ENCODE measurements around the gene LLGL1.

Gene LLGL1

DNA sequence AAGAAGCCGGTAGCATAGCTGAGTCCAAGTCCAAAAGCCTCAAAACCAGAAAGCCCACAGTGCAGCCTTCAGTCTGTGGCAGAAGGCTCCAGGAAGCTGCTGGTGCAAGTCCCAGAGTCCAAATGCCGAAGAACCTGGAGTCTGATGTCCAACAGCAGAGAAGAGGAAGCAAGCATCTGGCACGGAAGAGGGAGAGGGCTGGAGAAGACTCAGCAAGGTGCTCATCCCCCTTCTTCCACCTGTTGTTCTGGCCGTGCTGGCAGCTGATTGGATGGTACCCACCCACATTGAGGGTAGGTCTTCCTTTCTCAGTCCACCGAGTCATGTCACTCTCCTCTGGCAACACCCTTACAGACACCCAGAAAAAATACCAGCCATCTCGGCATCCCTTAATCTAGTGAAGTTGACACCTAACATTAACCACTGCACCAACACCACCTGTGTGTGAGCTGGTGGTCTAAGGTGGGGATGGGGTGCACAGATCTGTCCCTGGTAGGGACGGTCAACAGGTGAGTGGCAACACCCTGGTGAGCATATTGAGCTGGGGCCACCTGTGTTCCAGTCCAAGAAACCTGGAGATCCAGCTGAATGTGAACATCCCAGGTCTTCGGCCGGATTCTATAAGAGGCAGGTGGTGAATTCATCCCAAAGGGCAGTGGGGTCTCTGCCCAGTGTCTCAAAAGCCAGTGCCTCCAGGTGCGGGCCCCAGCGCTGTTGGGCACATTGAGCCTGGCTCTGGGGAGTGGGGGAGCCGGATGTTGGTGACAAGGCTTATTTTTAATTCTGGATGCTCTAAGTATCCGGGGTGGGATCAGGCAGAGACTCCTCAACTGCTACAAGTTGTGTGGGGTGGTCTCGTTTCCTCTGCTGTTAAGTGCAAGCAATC is 44.9 kb downstream of the LLGL1 start:
- DNase-seq (ENCODE audit: low read depth) = no peak

GRCh38 chr17:18277076-18277475 is 51.6 kb downstream of the LLGL1 start:
- no peak for DNase-seq (ENCODE audit: low read depth)

DNA sequence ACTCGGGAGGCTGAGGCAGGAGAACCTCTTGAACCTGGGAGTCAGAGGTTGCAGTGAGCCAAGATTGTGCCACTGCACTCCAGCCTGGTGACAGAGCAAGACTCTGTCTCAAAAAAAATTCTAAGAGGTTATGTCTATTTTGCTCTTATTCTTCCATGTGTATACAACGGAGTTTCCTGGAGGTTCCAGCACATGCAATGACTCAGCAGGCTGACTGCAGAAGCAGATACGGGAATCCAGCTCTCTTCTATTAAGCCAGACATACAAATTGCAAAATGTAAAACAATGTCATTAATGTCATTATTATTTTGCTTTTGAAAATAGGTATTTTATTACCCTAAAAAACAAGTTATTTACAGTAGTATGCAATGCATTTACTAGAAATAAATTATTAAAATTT is 53.4 kb downstream of the LLGL1 start:
- DNase-seq (ENCODE audit: low read depth) = no peak

DNA sequence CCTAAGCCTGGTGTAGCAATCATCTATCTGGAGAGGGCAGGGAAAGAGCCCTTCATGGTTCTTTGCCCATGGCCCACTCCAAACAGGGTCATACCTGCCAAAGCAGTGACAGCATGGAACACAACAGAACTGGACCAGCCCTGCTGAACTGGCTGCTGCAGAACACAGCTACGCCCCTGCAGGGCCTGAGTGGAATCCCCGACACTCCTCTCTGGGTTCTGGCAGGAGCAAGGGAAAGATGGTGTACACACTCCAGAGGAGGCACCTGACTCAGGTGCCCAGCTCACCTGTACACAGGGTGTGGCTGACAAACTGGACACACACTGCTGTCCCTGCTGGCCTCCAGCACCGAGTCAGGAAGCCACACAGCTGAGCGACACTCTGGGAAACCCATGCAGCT is 54.8 kb downstream of the LLGL1 start:
- DNase-seq (ENCODE audit: low read depth) = no peak

DNA sequence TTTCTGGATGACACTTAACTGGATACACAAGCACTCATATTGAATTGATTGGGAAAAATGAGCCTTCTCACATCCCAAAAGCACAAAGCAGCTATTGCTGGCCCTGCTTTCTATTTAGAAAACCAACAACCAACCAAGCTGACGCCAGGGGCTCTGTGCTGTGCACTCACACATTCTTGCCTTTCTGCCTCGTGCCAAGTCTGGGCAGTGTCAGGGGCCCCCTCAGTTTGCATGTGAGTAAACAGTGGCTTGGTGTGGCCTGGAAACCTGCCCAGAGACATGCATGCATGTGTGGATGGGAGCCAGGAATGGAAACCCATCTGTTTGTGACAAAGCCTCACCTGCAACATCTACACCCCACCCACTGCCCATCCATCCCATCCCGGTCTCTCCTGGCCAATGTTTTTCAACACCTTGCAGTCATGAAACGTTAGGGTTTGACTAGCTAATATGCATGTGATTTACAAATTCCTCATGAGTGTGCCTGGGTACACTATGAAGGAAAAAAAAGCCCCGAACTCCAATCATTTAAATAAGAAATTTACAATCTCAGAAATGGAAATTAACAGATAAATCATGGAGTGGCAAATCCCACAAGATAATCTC is 55.4 kb downstream of the LLGL1 start:
- no peak for DNase-seq (ENCODE audit: low read depth)

GRCh38 chr17:18281788-18282187 is 56.4 kb downstream of the LLGL1 start:
- no peak for DNase-seq (ENCODE audit: low read depth)

DNA sequence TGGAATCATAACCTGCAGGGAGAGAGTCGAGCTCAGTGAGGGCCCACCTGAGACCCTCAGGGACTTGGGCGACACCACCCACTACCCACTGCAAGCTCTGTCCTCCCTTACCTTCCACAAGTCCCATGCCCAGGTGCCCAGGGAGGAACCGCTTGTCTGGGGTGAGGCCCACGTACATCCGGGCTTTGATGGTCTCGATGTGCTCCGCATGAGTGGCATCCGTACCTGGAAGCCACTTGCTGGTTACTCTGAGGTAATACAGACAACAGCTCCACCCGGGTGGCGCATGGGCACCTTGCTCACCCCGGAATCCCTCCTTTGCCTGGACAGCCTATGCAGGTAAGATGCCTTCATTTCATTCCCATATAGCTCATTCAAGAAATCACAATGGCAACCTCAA is 59.9 kb downstream of the LLGL1 start:
- DNase-seq (ENCODE audit: low read depth) = no peak

DNA sequence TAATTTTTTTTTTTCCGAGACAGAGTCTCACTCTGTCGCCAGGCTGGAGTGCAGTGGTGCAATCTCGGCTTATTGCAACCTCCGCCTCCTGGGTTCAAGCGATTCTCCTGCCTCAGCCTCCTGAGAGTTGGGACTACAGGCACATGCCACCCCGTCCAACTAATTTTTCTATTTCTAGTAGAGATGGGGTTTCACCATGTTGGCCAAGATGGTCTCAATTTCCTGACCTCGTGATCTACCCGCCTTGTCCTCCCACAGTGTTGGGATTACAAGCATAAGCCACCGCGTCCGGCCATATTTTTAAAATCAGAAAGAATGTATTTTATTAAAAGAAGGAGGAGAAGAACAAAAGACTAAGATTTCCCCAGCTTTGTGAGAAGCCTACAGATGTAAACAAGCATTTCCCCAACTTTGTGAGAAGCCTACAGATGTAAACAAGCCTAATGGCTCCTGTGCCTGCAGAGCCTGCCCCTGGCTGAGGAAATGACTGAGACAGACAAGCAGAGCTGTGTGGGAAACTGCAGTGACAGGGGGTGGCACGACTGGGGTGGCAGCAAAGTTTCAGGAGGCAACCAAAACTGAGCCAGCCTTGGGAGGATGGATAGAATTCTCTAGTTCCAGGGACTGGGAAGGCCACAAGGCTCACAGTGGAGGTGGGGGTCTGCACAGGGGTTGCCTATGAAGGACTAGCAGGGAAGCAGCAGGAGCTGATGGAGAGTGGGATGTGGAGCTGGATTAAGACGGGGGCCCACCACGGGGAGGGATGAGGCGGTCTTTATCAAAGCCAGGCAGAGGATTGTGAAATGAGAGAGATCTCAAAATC is 66.5 kb downstream of the LLGL1 start:
- no peak for DNase-seq (ENCODE audit: low read depth)

All from activated T-cell treated with anti-CD3 and anti-CD28 coated beads for 1 hour (primary cell).